A549 (cell line): ENCODE results near the gene NETO2. TPM values are rescaled to one million over a fixed set of nuclear protein-coding genes. Genes with fewer than 3 reads are reported as not detected.

Experiments
- ATAC-seq, 2 experiments: fragments of 200-7000 bp in 1 of 2; fragments of >200 bp in 1 of 2; cut with Nextera tagmentation in 1 of 2; cut with Tn5 transposase in 1 of 2; 3 replicates each; pipeline versions ENCODE4 v1.8.0 to v1.9.1; 2018 to 2020; ENCODE audit warnings: mild to moderate bottlenecking in 1 of 2, moderate library complexity in 1 of 2
- CTCF ChIA-PET: fragments of 300-600 bp; sonication (Branson Sonifier 250); formaldehyde crosslinking; extraction: SDS; loops from one replicate; lab custom pipeline; 2021; ENCODE audit warnings: antibody characterized with exemption, inconsistent platforms; lab: Yijun Ruan, JAX
- POLR2A ChIA-PET: fragments of 350-600 bp; formaldehyde crosslinking; extraction: SDS; loops from one replicate; lab custom pipeline; 2021; ENCODE audit warnings: antibody characterized with exemption, inconsistent platforms; lab: Yijun Ruan, JAX
- DNase-seq, 2 experiments: peaks; one replicate each; pipeline versions ENCODE4 v3.0.0 to v3.0.0-alpha.2; 2011 to 2016; ENCODE audit warnings: low read depth in 1 of 2, low spot score in 1 of 2
- FAIRE-seq: peaks from 2 replicates; lab custom pipeline; 2011; peaks lifted over from hg19 to GRCh38; lab: Jason Lieb, UNC
- H3K27ac ChIP-seq, 2 experiments: fragments of >200 bp; sonication (Bioruptor Twin); formaldehyde crosslinking; 3 replicates each; pipeline ENCODE4 v1.5.1; 2016 to 2017
- H3K4me1 ChIP-seq: fragments of >200 bp; sonication (Bioruptor Twin); formaldehyde crosslinking; 3 replicates; pipeline ENCODE4 v1.6.1; 2016
- H3K4me2 ChIP-seq: fragments of >200 bp; sonication (Bioruptor Twin); formaldehyde crosslinking; 3 replicates; pipeline ENCODE4 v1.6.1; 2016
- H3K4me3 ChIP-seq: fragments of >200 bp; sonication (Bioruptor Twin); formaldehyde crosslinking; 3 replicates; pipeline ENCODE4 v1.5.1; 2016
- H3K9me3 ChIP-seq: fragments of >200 bp; sonication (Bioruptor Twin); formaldehyde crosslinking; 3 replicates; pipeline ENCODE4 v1.6.1; 2016
- ATOH8 ChIP-seq: fragments of 250-450 bp; sonication (Bioruptor Pico); IDR thresholded peaks from 2 replicates; pipeline ENCODE4 v1.5.0; 2020; ENCODE audit warnings: low read depth, mild to moderate bottlenecking, moderate library complexity
- CBX2 ChIP-seq: fragments of 200-600 bp; sonication (generic); IDR thresholded peaks from 2 replicates; pipeline ENCODE4 v1.6.1; 2016; ENCODE audit warnings: low read depth, mild to moderate bottlenecking, borderline replicate concordance
- CBX8 ChIP-seq: fragments of 200-600 bp; sonication (generic); IDR thresholded peaks from 2 replicates; pipeline ENCODE4 v1.6.1; 2016
- CHD4 ChIP-seq: fragments of 200-600 bp; sonication (generic); IDR thresholded peaks from 2 replicates; pipeline ENCODE4 v1.6.1; 2016; ENCODE audit warnings: antibody characterized with exemption, mild to moderate bottlenecking, borderline replicate concordance
- CTCF ChIP-seq: fragments of >200 bp; sonication (Bioruptor Twin); formaldehyde crosslinking; IDR thresholded peaks from 3 replicates; pipeline ENCODE4 v1.5.1; 2016
- EHF ChIP-seq: fragments of 250-450 bp; sonication (Bioruptor Pico); IDR thresholded peaks from 2 replicates; pipeline ENCODE4 v1.5.0; 2020; ENCODE audit warnings: mild to moderate bottlenecking
- HDAC2 ChIP-seq: fragments of 200-600 bp; sonication (generic); IDR thresholded peaks from 2 replicates; pipeline ENCODE4 v1.6.1; 2016
- HMGXB4 ChIP-seq: fragments of 250-450 bp; sonication (Bioruptor Pico); IDR thresholded peaks from 2 replicates; pipeline ENCODE4 v1.5.0; 2021; ENCODE audit warnings: mild to moderate bottlenecking, moderate library complexity, borderline replicate concordance
- HOXA7 ChIP-seq: fragments of 250-450 bp; sonication (Bioruptor Pico); IDR thresholded peaks from 2 replicates; pipeline ENCODE4 v1.5.0; 2020; ENCODE audit warnings: mild to moderate bottlenecking, moderate library complexity
- HOXB5 ChIP-seq: fragments of 250-450 bp; sonication (Bioruptor Pico); IDR thresholded peaks from 2 replicates; pipeline ENCODE4 v1.5.0; 2020; ENCODE audit warnings: mild to moderate bottlenecking, moderate library complexity
- JUNB ChIP-seq: fragments of >200 bp; sonication (Bioruptor Twin); formaldehyde crosslinking; IDR thresholded peaks from 2 replicates; pipeline ENCODE4 v1.6.1; 2016
- KDM1A ChIP-seq: fragments of 200-600 bp; sonication (generic); IDR thresholded peaks from 2 replicates; pipeline ENCODE4 v1.6.1; 2016; ENCODE audit warnings: low read depth, mild to moderate bottlenecking
- MYC ChIP-seq: IDR thresholded peaks from 2 replicates; pipeline ENCODE4 v1.6.1; 2012; ENCODE audit warnings: mild to moderate bottlenecking, inconsistent platforms, low read length, improper control_type of control experiment, borderline replicate concordance
- NFE2L2 ChIP-seq: fragments of 150-350 bp; conservative IDR thresholded peaks from 2 replicates; pipeline ENCODE4 v1.6.1; 2014; ENCODE audit warnings: low read length
- NR3C1 ChIP-seq: fragments of >200 bp; sonication (Bioruptor Twin); formaldehyde crosslinking; IDR thresholded peaks from 3 replicates; pipeline ENCODE4 v1.6.1; 2017
- RARB ChIP-seq: fragments of 250-450 bp; sonication (Bioruptor Pico); IDR thresholded peaks from 2 replicates; pipeline ENCODE4 v1.8.0; 2021; ENCODE audit warnings: mild to moderate bottlenecking, moderate library complexity
- RNF2 ChIP-seq: fragments of 200-600 bp; sonication (generic); IDR thresholded peaks from 2 replicates; pipeline ENCODE4 v1.6.1; 2016; ENCODE audit warnings: low read depth, mild to moderate bottlenecking, antibody characterized with exemption, moderate library complexity, borderline replicate concordance
- SMC3 ChIP-seq: fragments of >200 bp; sonication (Bioruptor Twin); formaldehyde crosslinking; IDR thresholded peaks from 3 replicates; pipeline ENCODE4 v1.6.1; 2018; ENCODE audit warnings: inconsistent platforms
- TFCP2L1 ChIP-seq: fragments of 250-450 bp; sonication (Bioruptor Pico); IDR thresholded peaks from 2 replicates; pipeline ENCODE4 v1.5.0; 2021; ENCODE audit warnings: mild to moderate bottlenecking
- TP53 ChIP-seq: fragments of 250-450 bp; sonication (Bioruptor Pico); IDR thresholded peaks from 2 replicates; pipeline ENCODE4 v1.5.0; 2021; ENCODE audit warnings: mild to moderate bottlenecking, moderate library complexity
- USF2 ChIP-seq: fragments of 450-650 bp; IDR thresholded peaks from 2 replicates; pipeline ENCODE4 v1.6.1; 2014; ENCODE audit warnings: antibody characterized with exemption
- ZNF302 ChIP-seq: fragments of 250-450 bp; sonication (Bioruptor Pico); IDR thresholded peaks from 2 replicates; pipeline ENCODE4 v1.9.0; 2021; ENCODE audit warnings: inconsistent platforms, mild to moderate bottlenecking, moderate library complexity
- ZSCAN20 ChIP-seq: fragments of 250-450 bp; sonication (Bioruptor Pico); IDR thresholded peaks from 2 replicates; pipeline ENCODE4 v1.8.0; 2022; ENCODE audit warnings: mild to moderate bottlenecking, moderate library complexity
- WGBS: methylation state at CpG from one replicate; pipeline ENCODE4 v1.1.6; 2017; ENCODE audit errors: missing lambda C conversion rate; 5-methylcytosine and 5-hydroxymethylcytosine counted together
- polyA plus RNA-seq, 4 experiments: library from polyadenylated mRNA; depleted of rRNA in 3 of 4; stranded (reverse); fragments of >200 nt; fragmentation: RNase III in 1 of 4; extraction: RNeasy Plus Mini Kit Qiagen cat#74134 plus additional on column Dnase treatment in 1 of 4; gene quantifications; 2 replicates in 3 of 4; 3 replicates in 1 of 4; pipeline ENCODE4 v1.2.3, GENCODE V29; 2011 to 2017

Gene NETO2
- polyA plus RNA-seq, 2 of the 4 experiments (the other 2 are of a cell fraction): 65.2 to 139 TPM

GRCh38 chr16:47061204-47061603 lies 82.5 kb downstream of the NETO2 start:
- DNase-seq: no peak
- H3K4me2 ChIP-seq: no peak overlapping the region
- no peaks in the 10 kb centered on the region; the same call in 2 of the 3 replicates for H3K4me1 ChIP-seq
- H3K9me3 ChIP-seq: no peaks in the 10 kb centered on the region
- no peak for TF ChIP-seq ZSCAN20 (CRISPR knock-in tag)
- no peak for TF ChIP-seq USF2
- TF ChIP-seq NR3C1: no peak
- TF ChIP-seq ZNF302 (CRISPR knock-in tag): no peak
- no peak for TF ChIP-seq TFCP2L1 (CRISPR knock-in tag)
- ChIA-PET POLR2A (no interaction called here), CTCF (interaction anchor here (0.5 to 1.1 kb wide), 4 partner anchors 14 to 248 kb away, joined by 3 to 4 read pairs (median 3); no protein-coding TSS in a partner anchor)
- WGBS: 65% methylated on average over 11 of the region's 12 CpGs
- FAIRE-seq: no peak
- no peak overlapping the region for H3K27ac ChIP-seq
- no peak for ATAC-seq
- H3K4me3 ChIP-seq: no peak overlapping the region

- Histone ChIP-seq H3K9me3 (no peaks in the 10 kb centered on the region), H3K4me2 (no peak overlapping the region), H3K4me1 (no peaks in the 10 kb centered on the region; the same call in 2 of the 3 replicates), H3K4me3 (no peak overlapping the region), H3K27ac (no peak overlapping the region)
- no peak for TF ChIP-seq RNF2
- no peak for TF ChIP-seq SMC3
- no peak for TF ChIP-seq JUNB
- TF ChIP-seq MYC: no peak
- TF ChIP-seq TP53 (CRISPR knock-in tag): no peak
- TF ChIP-seq CBX2: no peak
- TF ChIP-seq HDAC2: no peak
- TF ChIP-seq HMGXB4: no peak
- no peak for TF ChIP-seq KDM1A
- TF ChIP-seq CTCF: no peak
- no peak for TF ChIP-seq ATOH8 (CRISPR knock-in tag)
- no peak for TF ChIP-seq NFE2L2
- TF ChIP-seq CBX8: no peak
- no peak for TF ChIP-seq RARB (CRISPR knock-in tag)
- TF ChIP-seq CHD4: no peak
- no peak for TF ChIP-seq EHF (CRISPR knock-in tag)
- TF ChIP-seq HOXB5 (CRISPR knock-in tag): no peak
- TF ChIP-seq HOXA7 (CRISPR knock-in tag): no peak
- ChIA-PET POLR2A (interaction anchor here (1.4 kb wide), 1 partner anchor 23 kb away, joined by 3 read pairs; no protein-coding TSS in a partner anchor), CTCF (interaction anchor here (0.5 to 1.4 kb wide), 4 partner anchors 13 to 249 kb away, joined by 3 to 5 read pairs (median 4); no protein-coding TSS in a partner anchor)
- ATAC-seq (no peak), FAIRE-seq (no peak), DNase-seq (no peak)
- WGBS: 79% methylated on average over 3 of the region's 3 CpGs
These were observed 83.1 kb downstream of the NETO2 start for GRCh38 chr16:47060596-47060995.
